ENCODE data around the gene CDH10. TPM values are rescaled to one million over a fixed set of nuclear protein-coding genes. Genes with fewer than 3 reads are reported as not detected.
A peak's percentile ranks its signal among the peaks of the same experiment; 100 is the strongest.

CDH10 gene
- 0.38 and 0.55 TPM in 2 replicates for total RNA-seq

DNA sequence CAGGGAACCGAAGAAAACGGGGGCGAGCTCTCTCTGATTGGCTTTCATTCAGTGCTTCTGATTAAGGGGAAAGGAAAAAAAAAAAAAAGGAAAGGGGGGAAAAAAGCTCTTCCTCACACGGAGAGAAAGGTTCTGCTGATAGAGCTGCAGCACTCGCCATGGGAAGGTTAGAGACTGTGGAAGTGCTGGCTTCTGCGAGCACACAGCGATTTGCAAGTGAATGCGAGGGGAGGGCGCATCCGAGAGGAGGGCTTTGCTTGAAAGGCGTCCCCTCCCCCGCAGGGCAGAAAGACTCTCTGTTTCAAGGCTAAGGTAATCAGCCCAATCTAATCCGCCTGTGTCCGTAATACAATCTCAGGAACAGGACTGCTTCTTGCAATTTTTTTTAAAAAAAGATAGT lies at the start of gene CDH10:
TSS of gene CDH10 (minus strand) at position 218 of the 400 bp plus-strand sequence. CDS start 51,488 bp downstream, outside the sequence.
- DNase-seq (ENCODE audit: low read depth) = no peak
- H3K27me3 ChIP-seq (ENCODE audit: control insufficient read depth, insufficient read depth, low read length) = no peaks in the 10 kb centered on the region
- H3K4me3 ChIP-seq (ENCODE audit: low read depth, low read length) = peak within 1 kb of the TSS; percentile 35
- no peak for TF ChIP-seq CTCF (IDR thresholded peaks at IDR 0.05; ENCODE audit: insufficient read depth, low read length, poor library complexity, severe bottlenecking)
- H3K36me3 ChIP-seq (ENCODE audit: control insufficient read depth, insufficient read depth, low read length) = no peaks in the 10 kb centered on the region

DNA sequence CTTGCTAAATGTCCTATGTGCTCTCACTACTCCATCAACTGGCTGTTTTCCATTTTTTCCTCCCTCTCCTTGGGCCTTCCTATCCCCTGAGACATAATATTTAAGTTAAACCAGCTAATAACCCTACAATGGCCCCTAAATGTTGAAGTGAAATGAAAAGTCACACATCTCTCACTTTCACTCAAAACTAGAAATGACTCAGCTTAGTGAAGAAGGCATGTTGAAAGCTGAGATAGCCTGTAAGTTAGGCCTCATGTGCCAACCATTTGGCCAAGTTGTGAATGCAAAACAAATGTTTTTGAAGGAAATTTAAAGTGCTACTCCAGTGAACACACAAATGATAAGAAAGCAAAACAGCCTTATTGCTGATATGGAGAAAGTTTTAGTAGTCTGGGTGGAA lies 48.8 kb upstream of the CDH10 start:
- Histone ChIP-seq H3K36me3 (ENCODE audit: control insufficient read depth, insufficient read depth, low read length) (no peaks in the 10 kb centered on the region), H3K27me3 (ENCODE audit: control insufficient read depth, insufficient read depth, low read length) (no peaks in the 10 kb centered on the region), H3K4me3 (ENCODE audit: low read depth, low read length) (no peak overlapping the region)
- DNase-seq (ENCODE audit: low read depth) = no peak
- TF ChIP-seq CTCF (IDR thresholded peaks at IDR 0.05; ENCODE audit: insufficient read depth, low read length, poor library complexity, severe bottlenecking) = no peak

DNA sequence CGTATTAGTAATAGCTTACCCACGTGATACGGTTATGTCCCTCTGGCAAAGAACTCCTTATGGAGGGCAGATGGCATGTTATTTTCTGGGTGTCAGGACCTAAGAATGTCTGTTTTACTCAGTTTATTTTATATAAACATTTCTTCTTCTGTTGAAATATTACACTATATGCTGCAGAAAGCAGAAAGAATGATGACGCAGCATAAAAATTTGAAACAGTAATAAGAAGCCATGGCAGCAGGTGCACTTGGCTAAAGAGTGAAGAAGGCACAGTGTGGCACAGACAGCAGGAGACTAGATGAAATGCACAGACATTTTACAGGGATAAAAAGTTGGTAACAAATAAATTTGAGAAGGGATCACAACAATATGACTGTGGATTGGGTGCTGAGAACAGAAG lies 46.3 kb upstream of the CDH10 start:
- no peak overlapping the region for H3K4me3 ChIP-seq (ENCODE audit: low read depth, low read length)
- no peak for TF ChIP-seq CTCF (IDR thresholded peaks at IDR 0.05; ENCODE audit: insufficient read depth, low read length, poor library complexity, severe bottlenecking)
- DNase-seq (ENCODE audit: low read depth) = no peak
- H3K36me3 ChIP-seq (ENCODE audit: control insufficient read depth, insufficient read depth, low read length) = no peaks in the 10 kb centered on the region
- H3K27me3 ChIP-seq (ENCODE audit: control insufficient read depth, insufficient read depth, low read length) = no peaks in the 10 kb centered on the region

DNA sequence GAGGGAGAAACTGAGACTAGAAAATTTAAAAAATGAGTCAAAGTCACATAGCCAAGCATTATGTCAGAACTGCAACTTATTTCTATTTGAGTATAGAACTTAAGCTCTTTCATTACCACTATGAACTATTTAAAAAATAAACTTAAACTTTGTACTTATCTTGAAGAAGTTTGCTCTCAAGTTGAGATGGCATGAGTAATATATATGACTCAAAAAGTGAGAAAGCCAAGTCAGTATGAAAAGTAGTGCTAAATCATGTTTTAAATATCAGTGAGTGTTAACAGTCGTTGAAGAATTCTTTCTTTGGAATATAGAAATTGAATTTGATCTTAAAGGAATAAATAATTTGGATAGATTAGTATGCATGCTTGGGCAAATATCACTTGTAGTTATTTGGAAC lies 36.3 kb upstream of the CDH10 start:
- DNase-seq (ENCODE audit: low read depth) = no peak
- TF ChIP-seq CTCF (IDR thresholded peaks at IDR 0.05; ENCODE audit: insufficient read depth, low read length, poor library complexity, severe bottlenecking) = no peak
- Histone ChIP-seq H3K36me3 (ENCODE audit: control insufficient read depth, insufficient read depth, low read length) (no peaks in the 10 kb centered on the region), H3K4me3 (ENCODE audit: low read depth, low read length) (no peak overlapping the region), H3K27me3 (ENCODE audit: control insufficient read depth, insufficient read depth, low read length) (no peaks in the 10 kb centered on the region)

- H3K36me3 ChIP-seq (ENCODE audit: control insufficient read depth, insufficient read depth, low read length) = no peaks in the 10 kb centered on the region
- H3K27me3 ChIP-seq (ENCODE audit: control insufficient read depth, insufficient read depth, low read length) = no peaks in the 10 kb centered on the region
- H3K4me3 ChIP-seq (ENCODE audit: low read depth, low read length) = no peak overlapping the region
- no peak for DNase-seq (ENCODE audit: low read depth)
- TF ChIP-seq CTCF (IDR thresholded peaks at IDR 0.05; ENCODE audit: insufficient read depth, low read length, poor library complexity, severe bottlenecking) = no peak
Measured at GRCh38 chr5:24668050-24668449, 23.3 kb upstream of the CDH10 start.

DNA sequence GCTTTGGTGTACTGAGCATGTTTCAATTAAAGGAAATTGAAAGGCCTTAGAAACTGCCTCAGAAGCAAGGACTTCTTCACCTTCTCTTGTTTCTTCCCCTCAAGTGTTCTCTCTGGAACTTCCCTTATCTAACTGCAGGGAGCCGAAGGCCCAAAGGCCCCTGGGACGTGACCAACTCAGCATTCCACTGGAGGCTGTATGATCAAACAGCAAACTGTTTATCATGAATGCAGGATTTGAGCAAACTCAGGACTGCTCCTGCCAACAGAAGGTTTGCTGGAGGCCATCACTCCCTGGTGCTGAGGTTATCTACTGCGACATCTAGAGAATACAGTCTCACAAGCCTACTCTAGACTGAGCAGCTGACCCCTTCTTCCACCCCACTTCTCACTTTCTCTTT lies 4.8 kb upstream of the CDH10 start:
- Histone ChIP-seq H3K4me3 (ENCODE audit: low read depth, low read length) (no peak overlapping the region), H3K36me3 (ENCODE audit: control insufficient read depth, insufficient read depth, low read length) (no peaks in the 10 kb centered on the region), H3K27me3 (ENCODE audit: control insufficient read depth, insufficient read depth, low read length) (no peaks in the 10 kb centered on the region)
- DNase-seq (ENCODE audit: low read depth) = no peak
- no peak for TF ChIP-seq CTCF (IDR thresholded peaks at IDR 0.05; ENCODE audit: insufficient read depth, low read length, poor library complexity, severe bottlenecking)
